Large intestine (tissue), 3 donors: ENCODE results near the gene CHAMP1. TPM values are rescaled to one million over a fixed set of nuclear protein-coding genes. Genes with fewer than 3 reads are reported as not detected.
"Not testable (repeated sequence)": the region's sequence is repeated elsewhere in the genome, so short reads cannot be mapped to it uniquely, and the experiment has no call there.

Source experiments
- DNase-seq, 2 donors: peaks; one replicate each; pipeline versions ENCODE4 v3.0.0 to v3.0.0-alpha.2; 2013
- H3K27ac ChIP-seq: one replicate; pipeline ENCODE4 v1.5.1; 2013; ENCODE audit warnings: low read length
- H3K27me3 ChIP-seq: 2 replicates; pipeline ENCODE4 v1.6.1; 2013; ENCODE audit warnings: low read length; ENCODE audit not compliant: control insufficient read depth, insufficient read depth
- H3K36me3 ChIP-seq: 2 replicates; pipeline ENCODE4 v1.6.1; 2013; ENCODE audit warnings: low read length; ENCODE audit not compliant: control insufficient read depth, insufficient read depth
- H3K4me1 ChIP-seq: one replicate; pipeline ENCODE4 v1.6.1; 2013; ENCODE audit warnings: low read length; ENCODE audit not compliant: control insufficient read depth, insufficient read depth
- H3K4me3 ChIP-seq: one replicate; pipeline ENCODE4 v1.5.1; 2013; ENCODE audit warnings: low read length
- H3K9me3 ChIP-seq: one replicate; pipeline ENCODE4 v1.6.1; 2013; ENCODE audit warnings: mild to moderate bottlenecking, low read depth, low read length, moderate library complexity; ENCODE audit not compliant: control insufficient read depth
- WGBS: methylation state at CpG from one replicate; pipeline ENCODE4 v1.1.5; 2013; ENCODE audit warnings: low lambda C conversion rate; ENCODE audit not compliant: insufficient coverage; 5-methylcytosine and 5-hydroxymethylcytosine counted together
- polyA plus RNA-seq: library from polyadenylated mRNA; unstranded; fragments of 120-200 nt; gene quantifications from one replicate; pipeline ENCODE4 v1.2.1, GENCODE V29; 2013

CHAMP1 gene
- polyA plus RNA-seq, 1 donor = 23.0 TPM

GRCh38 chr13:114328595-114328994, 14.3 kb downstream of the CHAMP1 start:
- H3K27ac ChIP-seq = no peak overlapping the region
- WGBS = no CpG with 5 or more reads among the region's 1 CpG
- no peaks in the 10 kb centered on the region for H3K9me3 ChIP-seq
- H3K27me3 ChIP-seq = no peaks in the 10 kb centered on the region
- no peaks in the 10 kb centered on the region for H3K4me1 ChIP-seq
- H3K36me3 ChIP-seq = peaks cover 24% of the 10 kb centered on the region
- DNase-seq = no peak
- H3K4me3 ChIP-seq = no peak overlapping the region

- H3K36me3 ChIP-seq = peaks cover 9% of the 10 kb centered on the region
- no peaks in the 10 kb centered on the region for H3K9me3 ChIP-seq
- H3K27me3 ChIP-seq = no peaks in the 10 kb centered on the region
- H3K4me1 ChIP-seq = no peaks in the 10 kb centered on the region
- no peak overlapping the region for H3K4me3 ChIP-seq
- no peak for DNase-seq
- no CpG with 5 or more reads among the region's 5 CpGs for WGBS
- H3K27ac ChIP-seq = no peak overlapping the region
These were observed 15.8 kb downstream of the CHAMP1 start for GRCh38 chr13:114330086-114330485.

GRCh38 chr13:114333881-114334280, 19.6 kb downstream of the CHAMP1 start:
- H3K27me3 ChIP-seq, H3K4me3 ChIP-seq, H3K36me3 ChIP-seq, H3K27ac ChIP-seq, H3K4me1 ChIP-seq, H3K9me3 ChIP-seq, DNase-seq: not testable (repeated sequence)
- WGBS = 80% methylated on average over 1 of the region's 3 CpGs

GRCh38 chr13:114334305-114335053, 20.2 kb downstream of the CHAMP1 start:
- Histone ChIP-seq H3K9me3 (no peaks in the 10 kb centered on the region), H3K4me3 (no peak overlapping the region), H3K27me3 (no peaks in the 10 kb centered on the region), H3K27ac (no peak overlapping the region), H3K36me3 (no peaks in the 10 kb centered on the region), H3K4me1 (no peaks in the 10 kb centered on the region)
- no peak for DNase-seq
- WGBS = 100% methylated on average over 1 of the region's 5 CpGs

GRCh38 chr13:114336457-114336856, 22.2 kb downstream of the CHAMP1 start:
- not testable (repeated sequence) for H3K36me3 ChIP-seq, H3K4me1 ChIP-seq, H3K27ac ChIP-seq, H3K27me3 ChIP-seq, DNase-seq, H3K4me3 ChIP-seq, H3K9me3 ChIP-seq
- WGBS = no CpG with 5 or more reads among the region's 1 CpG

- Histone ChIP-seq H3K36me3 (no peaks in the 10 kb centered on the region), H3K4me3 (no peak overlapping the region), H3K27me3 (no peaks in the 10 kb centered on the region), H3K4me1 (no peaks in the 10 kb centered on the region), H3K9me3 (no peaks in the 10 kb centered on the region), H3K27ac (no peak overlapping the region)
- DNase-seq = no peak
- WGBS = no CpG with 5 or more reads among the region's 5 CpGs
These were observed 24.7 kb downstream of the CHAMP1 start for GRCh38 chr13:114338959-114339358.

- Histone ChIP-seq H3K9me3 (no peaks in the 10 kb centered on the region), H3K4me1 (no peaks in the 10 kb centered on the region), H3K36me3 (no peaks in the 10 kb centered on the region), H3K4me3 (no peak overlapping the region), H3K27ac (no peak overlapping the region), H3K27me3 (no peaks in the 10 kb centered on the region)
- no peak for DNase-seq
- 40% methylated on average over 1 of the region's 10 CpGs for WGBS
These were observed 25.7 kb downstream of the CHAMP1 start for GRCh38 chr13:114339857-114340534.

- Histone ChIP-seq H3K36me3 (no peaks in the 10 kb centered on the region), H3K4me3 (no peak overlapping the region), H3K4me1 (no peaks in the 10 kb centered on the region), H3K27me3 (no peaks in the 10 kb centered on the region), H3K27ac (no peak overlapping the region), H3K9me3 (no peaks in the 10 kb centered on the region)
- no peak for DNase-seq
- WGBS = no CpG with 5 or more reads among the region's 14 CpGs
These were observed 26.9 kb downstream of the CHAMP1 start for GRCh38 chr13:114341003-114341777.

- H3K4me1 ChIP-seq, H3K27me3 ChIP-seq, H3K27ac ChIP-seq, H3K36me3 ChIP-seq, DNase-seq, H3K4me3 ChIP-seq, H3K9me3 ChIP-seq: not testable (repeated sequence)
- no CpG with 5 or more reads among the region's 3 CpGs for WGBS
These were observed 33.0 kb downstream of the CHAMP1 start for GRCh38 chr13:114347256-114347655.

GRCh38 chr13:114352763-114353162, 38.5 kb downstream of the CHAMP1 start:
- not testable (repeated sequence) for H3K4me3 ChIP-seq, H3K27ac ChIP-seq, DNase-seq, H3K4me1 ChIP-seq, H3K9me3 ChIP-seq, H3K27me3 ChIP-seq, H3K36me3 ChIP-seq
- WGBS = no CpG with 5 or more reads among the region's 34 CpGs
